Stimulated activated naive B cell treated with anti-CD40 and anti-IgM and Interleukin-4, amounts not matched to agents 10 μg/mL and 1 μg/mL and 100 μg/mL, for 72 hours (primary cell): ENCODE data around the gene MPC1.
"Not testable (repeated sequence)": the region's sequence is repeated elsewhere in the genome, so short reads cannot be mapped to it uniquely, and the experiment has no call there.

Experiments
- ATAC-seq, 2 donors: fragments of 150-1000 bp; cut with Tn5 transposase; replicated peaks; 2 replicates each; pipeline ENCODE4 v1.10.0; 2021; ENCODE audit warnings: moderate library complexity in 1 of 2
- DNase-seq: peaks from one replicate; pipeline ENCODE4 v3.0.0; 2021
- H3K27ac Mint-ChIP-seq: one replicate; pipeline ENCODE4 v1.8.0; 2022; ENCODE audit warnings: mild to moderate bottlenecking, mixed read lengths
- H3K27me3 Mint-ChIP-seq, 2 donors: one replicate each; pipeline ENCODE4 v1.8.0; 2022; ENCODE audit warnings: mixed read lengths in 2 of 2
- H3K36me3 Mint-ChIP-seq, 2 donors: one replicate each; pipeline ENCODE4 v1.8.0; 2022; ENCODE audit warnings: mixed read lengths in 2 of 2, mild to moderate bottlenecking in 1 of 2
- H3K4me1 Mint-ChIP-seq, 2 donors: one replicate each; pipeline ENCODE4 v1.8.0; 2022; ENCODE audit warnings: mixed read lengths in 2 of 2, mild to moderate bottlenecking in 1 of 2
- H3K4me3 Mint-ChIP-seq, 2 donors: one replicate each; pipeline ENCODE4 v1.8.0; 2022; ENCODE audit warnings: mild to moderate bottlenecking in 2 of 2, mixed read lengths in 2 of 2, moderate library complexity in 1 of 2
- H3K9me3 Mint-ChIP-seq, 2 donors: one replicate each; pipeline ENCODE4 v1.8.0; 2022; ENCODE audit warnings: mixed read lengths in 2 of 2, mild to moderate bottlenecking in 1 of 2

MPC1 gene

DNA sequence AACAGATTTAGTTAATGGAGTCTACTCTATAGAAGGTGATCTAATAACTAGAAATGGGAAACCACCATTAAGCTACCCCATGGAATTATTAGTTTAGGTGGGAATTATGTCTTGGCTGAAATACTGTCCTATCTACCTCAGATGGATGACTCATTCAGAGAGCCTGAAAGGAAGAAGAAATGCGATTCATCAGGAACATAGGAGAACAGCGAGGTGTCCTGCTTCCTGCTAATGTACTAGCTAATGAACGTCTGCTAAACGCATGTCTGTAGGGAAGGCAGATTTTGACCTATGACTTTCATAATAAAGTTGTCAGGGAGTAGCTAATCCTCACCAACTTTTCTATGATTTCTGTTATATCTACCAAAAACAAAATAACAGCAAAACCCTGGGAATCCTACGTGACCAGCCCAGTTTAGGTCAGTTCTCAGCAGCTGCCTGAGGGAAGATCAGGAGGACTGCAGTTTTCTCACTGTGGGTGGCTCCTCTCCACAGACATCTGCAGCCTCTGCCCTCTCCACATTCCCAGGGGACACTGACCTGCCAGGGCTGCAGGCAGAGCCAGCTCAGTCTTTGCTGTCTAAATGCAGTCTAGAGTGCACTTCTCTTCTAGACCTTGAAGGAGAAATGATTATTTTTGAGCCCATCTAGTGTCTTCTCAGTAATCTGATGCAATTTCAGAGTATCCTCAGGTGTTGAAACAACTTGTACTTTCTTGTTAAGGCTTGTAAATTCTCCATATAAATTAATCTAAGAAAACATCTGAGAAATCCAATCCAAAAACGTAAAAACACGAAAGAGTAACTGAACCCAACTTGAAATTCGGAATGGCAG is 22.3 kb downstream of the MPC1 start:
- peaks cover 0 to 3% of the 10 kb centered on the region in 2 donors for H3K4me1 Mint-ChIP-seq

DNA sequence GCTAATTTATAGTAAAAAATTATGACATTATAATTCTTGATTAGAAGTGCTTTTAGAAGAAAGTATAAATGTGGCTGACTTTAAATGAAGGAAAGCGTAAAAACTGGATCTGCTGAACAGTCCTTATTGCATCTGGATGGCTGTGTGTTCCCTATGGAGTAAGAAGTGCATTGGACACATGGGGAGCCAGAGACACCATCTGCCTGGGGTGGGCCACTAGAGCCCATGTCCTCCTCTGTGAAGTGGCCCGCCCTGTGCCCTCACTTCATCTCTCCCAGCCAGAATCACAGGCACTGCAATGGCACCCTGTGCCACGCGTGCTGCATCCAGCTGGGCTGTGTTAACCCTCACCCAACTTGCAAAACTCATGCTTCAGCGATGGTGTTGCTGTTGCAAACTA is 27.2 kb downstream of the MPC1 start:
- peaks cover 3 to 7% of the 10 kb centered on the region in 2 donors for H3K9me3 Mint-ChIP-seq

More for the DNA sequence above, 22.3 kb downstream of the MPC1 start:
- Mint-ChIP-seq H3K4me3 (no peak overlapping the region), H3K36me3 (peaks cover 14 to 23% of the 10 kb centered on the region in 2 donors), H3K27me3 (peaks cover 3 to 5% of the 10 kb centered on the region in 2 donors), H3K9me3 (peaks cover 3% of the 10 kb centered on the region in 2 donors), H3K27ac (no peak overlapping the region)
- ATAC-seq = no peak
- DNase-seq = no peak

DNA sequence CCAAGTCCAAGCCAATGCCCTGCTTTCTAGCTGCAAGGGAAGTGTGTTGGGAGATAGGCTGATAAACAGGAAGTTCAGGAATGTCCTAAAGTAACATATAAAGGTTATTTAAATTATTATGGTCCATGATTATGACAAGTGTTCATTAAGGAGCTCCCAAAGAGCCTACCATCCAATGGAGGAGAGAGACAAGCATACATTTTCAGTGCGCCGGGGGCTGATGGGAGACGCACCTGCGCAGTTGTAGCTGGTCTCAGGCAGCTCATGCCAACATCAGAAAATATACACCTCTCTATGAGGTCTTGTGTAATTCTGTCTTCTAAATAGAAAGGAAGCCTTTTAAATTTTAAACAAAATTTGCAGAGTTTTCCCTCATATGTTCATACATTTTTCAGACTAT is 27.8 kb downstream of the MPC1 start:
- Mint-ChIP-seq H3K27me3 (peaks cover 3 to 5% of the 10 kb centered on the region in 2 donors), H3K36me3 (peaks cover 3 to 7% of the 10 kb centered on the region in 2 donors), H3K4me1 (peaks cover 9 to 11% of the 10 kb centered on the region in 2 donors), H3K9me3 (peaks cover 3 to 8% of the 10 kb centered on the region in 2 donors), H3K27ac (no peak overlapping the region), H3K4me3 (no peak overlapping the region)
- ATAC-seq = no peak
- DNase-seq = no peak

More for the DNA sequence above, 27.2 kb downstream of the MPC1 start:
- Mint-ChIP-seq H3K36me3 (peaks cover 3 to 7% of the 10 kb centered on the region in 2 donors), H3K4me1 (peaks cover 9 to 11% of the 10 kb centered on the region in 2 donors), H3K27ac (no peak overlapping the region), H3K27me3 (peaks cover 3 to 5% of the 10 kb centered on the region in 2 donors), H3K4me3 (no peak overlapping the region)
- no peak for DNase-seq
- ATAC-seq = no peak

DNA sequence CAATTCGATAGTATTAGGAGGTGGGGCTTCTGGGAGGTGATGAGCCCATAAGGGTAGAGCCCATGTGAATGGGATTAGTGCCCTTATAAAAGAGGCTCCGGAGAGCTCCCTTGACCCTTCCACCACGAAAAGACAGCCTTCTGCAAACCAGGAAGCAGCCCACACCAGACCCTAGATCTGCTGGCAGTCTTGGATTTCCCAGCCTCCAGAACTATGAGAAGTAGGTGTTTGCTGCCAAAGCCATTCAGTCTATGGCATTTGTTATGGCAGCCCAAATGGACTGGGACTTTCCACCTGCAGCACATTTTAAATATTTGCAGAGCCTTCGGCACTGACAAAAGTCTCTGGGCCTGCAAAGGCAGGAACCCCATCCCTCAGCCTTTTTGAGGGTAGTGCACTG is 28.6 kb downstream of the MPC1 start:
- H3K27ac Mint-ChIP-seq = no peak overlapping the region
- H3K4me3 Mint-ChIP-seq = no peak overlapping the region
- H3K27me3 Mint-ChIP-seq = peaks cover 3 to 5% of the 10 kb centered on the region in 2 donors
- ATAC-seq = no peak
- H3K4me1 Mint-ChIP-seq = peaks cover 9 to 11% of the 10 kb centered on the region in 2 donors
- peaks cover 7 to 8% of the 10 kb centered on the region in 2 donors for H3K9me3 Mint-ChIP-seq
- peaks cover 3 to 7% of the 10 kb centered on the region in 2 donors for H3K36me3 Mint-ChIP-seq
- no peak for DNase-seq

DNA sequence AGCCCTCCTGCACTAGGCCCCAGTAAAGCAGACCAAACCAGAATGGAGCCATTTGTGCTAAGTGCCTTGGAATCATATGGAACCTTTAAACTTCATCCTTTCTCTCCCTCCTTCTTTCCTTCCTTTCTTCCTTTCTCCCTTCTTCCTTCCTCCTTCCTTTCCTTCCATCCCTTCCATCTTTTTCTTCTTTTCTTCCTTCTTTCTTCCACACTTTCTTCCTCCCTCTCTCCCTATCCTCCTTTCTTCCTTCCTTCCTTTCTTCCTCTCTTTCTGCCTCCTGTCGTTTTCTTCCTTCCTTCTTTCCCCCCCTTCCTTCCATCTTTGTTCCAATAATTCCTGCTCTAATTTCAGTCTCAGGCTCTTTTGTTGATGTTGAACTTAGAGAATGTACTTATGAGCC is 29.2 kb downstream of the MPC1 start:
- H3K9me3 Mint-ChIP-seq = peaks cover 6 to 8% of the 10 kb centered on the region in 2 donors
- ATAC-seq (no peak), DNase-seq (no peak)
- H3K4me3 Mint-ChIP-seq = no peak overlapping the region
- peaks cover 8 to 11% of the 10 kb centered on the region in 2 donors for H3K4me1 Mint-ChIP-seq
- H3K27me3 Mint-ChIP-seq = peaks cover 2 to 3% of the 10 kb centered on the region in 2 donors
- peaks cover 3 to 6% of the 10 kb centered on the region in 2 donors for H3K36me3 Mint-ChIP-seq
- no peak overlapping the region for H3K27ac Mint-ChIP-seq

DNA sequence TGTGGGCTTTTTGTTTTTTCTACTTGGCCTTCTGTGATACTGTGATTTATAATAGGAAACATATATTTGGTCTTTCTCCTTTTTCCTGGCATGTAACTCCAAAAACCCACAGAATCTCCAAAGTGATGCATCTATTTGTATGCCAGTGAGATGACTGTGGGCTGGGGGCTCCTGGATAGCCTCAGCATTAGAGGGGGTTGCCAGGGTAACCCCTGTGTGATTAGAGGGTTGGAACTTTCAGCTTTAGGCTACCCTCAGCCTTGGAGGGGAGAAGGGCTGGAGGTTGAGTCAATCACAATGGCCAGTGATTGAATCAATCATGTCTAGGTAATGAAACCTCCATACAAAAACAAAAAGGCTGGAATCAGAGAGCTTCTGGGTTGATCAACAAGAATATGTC is 29.8 kb downstream of the MPC1 start:
- H3K9me3 Mint-ChIP-seq = peaks cover 3 to 5% of the 10 kb centered on the region in 2 donors
- ATAC-seq (no peak), DNase-seq (no peak)
- peaks cover 3 to 4% of the 10 kb centered on the region in 2 donors for H3K36me3 Mint-ChIP-seq
- H3K4me3 Mint-ChIP-seq = no peak overlapping the region
- peaks cover 6 to 11% of the 10 kb centered on the region in 2 donors for H3K4me1 Mint-ChIP-seq
- H3K27me3 Mint-ChIP-seq = no peaks in the 10 kb centered on the region
- no peak overlapping the region for H3K27ac Mint-ChIP-seq

DNA sequence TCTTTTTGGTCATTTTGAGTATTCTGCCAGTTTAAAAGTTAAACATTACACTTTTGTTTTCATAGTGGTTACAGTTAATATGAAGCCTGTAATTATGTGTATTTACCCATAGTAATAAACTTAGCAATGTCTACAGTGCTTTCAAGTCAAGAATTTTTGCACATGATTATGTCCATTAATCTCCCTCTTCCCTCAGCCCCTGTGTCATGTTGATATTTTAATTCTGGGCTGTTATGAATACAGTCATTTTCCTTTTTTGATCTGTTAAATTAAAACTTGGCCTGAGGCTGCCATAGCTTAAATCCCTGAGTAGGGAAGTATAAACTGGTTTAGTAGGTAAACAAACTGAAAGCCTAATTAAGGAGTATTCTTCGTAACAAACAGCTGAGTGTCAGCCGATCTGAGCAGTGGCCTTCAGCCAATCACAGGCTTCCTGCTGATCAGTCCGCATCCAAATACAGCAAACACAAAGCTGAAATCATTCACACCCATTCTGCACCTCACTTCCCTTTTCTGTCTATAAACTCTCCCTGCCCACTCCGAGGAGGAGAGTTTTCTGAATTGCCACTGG is 30.9 kb downstream of the MPC1 start:
- H3K27ac Mint-ChIP-seq = peak overlapping the region; percentile 88
- DNase-seq (peak; percentile 37), ATAC-seq (peak; percentile 100)
- peaks cover 3 to 4% of the 10 kb centered on the region in 2 donors for H3K36me3 Mint-ChIP-seq
- no peaks in the 10 kb centered on the region for H3K27me3 Mint-ChIP-seq
- H3K4me3 Mint-ChIP-seq = peak overlapping the region; percentile 74 to 77
- H3K9me3 Mint-ChIP-seq = peaks cover 3 to 5% of the 10 kb centered on the region in 2 donors
- peaks cover 7 to 21% of the 10 kb centered on the region in 2 donors for H3K4me1 Mint-ChIP-seq

DNA sequence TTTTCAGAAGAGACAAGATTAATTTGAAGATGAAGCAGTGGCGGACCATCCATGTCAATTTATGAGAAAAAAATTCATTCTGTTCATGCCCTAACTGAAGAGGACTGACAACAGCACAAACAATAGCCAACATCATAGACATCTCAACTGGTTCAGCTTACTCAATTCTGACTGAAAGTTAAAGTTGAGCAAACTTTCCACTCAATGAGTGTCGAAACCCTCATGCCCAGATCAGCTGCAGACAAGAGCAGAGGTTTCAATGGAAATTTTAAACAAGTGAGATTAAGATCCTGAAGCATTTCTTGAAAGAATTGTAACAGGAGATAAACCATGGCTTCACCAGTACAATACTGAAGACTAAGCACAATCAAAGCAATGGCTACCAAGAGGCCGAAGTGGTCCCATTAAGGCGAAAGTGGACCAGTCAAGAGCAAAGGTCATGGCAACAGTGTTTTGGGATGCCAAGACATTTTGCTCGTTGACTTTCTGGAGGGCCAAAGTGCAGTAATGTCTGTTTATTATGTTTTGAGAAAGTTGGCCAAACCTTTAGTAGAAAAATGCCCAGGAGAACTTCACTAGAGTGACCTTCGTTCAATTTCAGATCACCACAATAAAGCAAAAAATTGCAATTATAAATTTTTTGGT is 34.3 kb downstream of the MPC1 start:
- Mint-ChIP-seq H3K27ac (peak overlapping the region; percentile 21), H3K4me3 (no peak overlapping the region)
- no peak for ATAC-seq

DNA sequence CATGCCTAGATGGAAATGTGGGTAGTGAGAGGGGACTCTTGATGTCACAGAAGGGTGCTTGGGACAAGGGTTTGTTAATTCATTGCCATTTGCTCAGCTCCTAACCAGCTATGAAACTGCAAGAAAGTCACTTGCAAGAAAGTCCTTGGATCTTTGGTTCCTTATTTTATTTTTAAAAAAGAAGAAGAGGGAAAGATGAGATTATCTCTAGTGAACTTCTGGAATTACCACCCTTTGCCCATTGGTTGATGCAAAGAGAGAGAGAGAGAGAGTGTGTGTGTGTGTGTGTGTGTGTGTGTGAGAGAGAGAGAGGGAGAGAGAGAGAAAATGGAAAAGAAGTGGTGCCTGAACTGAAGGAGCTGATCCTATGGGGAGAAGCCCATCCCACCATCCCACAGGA is 35.8 kb downstream of the MPC1 start:
- H3K4me1 Mint-ChIP-seq = peaks cover 7 to 15% of the 10 kb centered on the region in 2 donors
- ATAC-seq = no peak
- H3K27ac Mint-ChIP-seq = no peak overlapping the region
- peaks cover 3 to 5% of the 10 kb centered on the region in 2 donors for H3K9me3 Mint-ChIP-seq
- H3K36me3 Mint-ChIP-seq = peaks cover 3 to 5% of the 10 kb centered on the region in 2 donors
- no peak for DNase-seq
- H3K4me3 Mint-ChIP-seq = no peak overlapping the region
- H3K27me3 Mint-ChIP-seq = no peaks in the 10 kb centered on the region

More for the DNA sequence above, 34.3 kb downstream of the MPC1 start:
- H3K4me1 Mint-ChIP-seq = peaks cover 7 to 22% of the 10 kb centered on the region in 2 donors
- DNase-seq = no peak
- no peaks in the 10 kb centered on the region for H3K27me3 Mint-ChIP-seq
- H3K9me3 Mint-ChIP-seq = peaks cover 3 to 5% of the 10 kb centered on the region in 2 donors
- H3K36me3 Mint-ChIP-seq = peaks cover 3 to 4% of the 10 kb centered on the region in 2 donors

DNA sequence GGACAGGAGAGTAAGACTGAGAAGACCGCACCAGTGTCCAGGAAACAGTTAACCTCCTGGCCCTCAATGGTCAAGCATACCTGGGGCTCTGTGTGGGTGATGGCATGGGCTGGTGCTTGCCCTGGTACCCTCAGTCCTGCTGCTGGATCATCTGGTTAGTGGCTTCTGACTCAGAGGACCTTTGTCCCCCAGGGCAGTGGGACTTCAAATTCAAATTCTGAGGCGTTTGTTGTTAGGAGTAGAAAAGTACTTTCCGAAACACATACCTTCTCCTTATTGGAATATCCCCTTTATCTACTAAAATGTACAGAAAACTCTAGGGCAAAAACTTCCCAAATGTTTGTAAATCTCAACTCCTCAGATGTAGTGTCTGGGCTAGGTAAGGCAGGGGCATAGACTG is 36.3 kb downstream of the MPC1 start:
- no peak overlapping the region for H3K27ac Mint-ChIP-seq
- peaks cover 1 to 4% of the 10 kb centered on the region in 2 donors for H3K36me3 Mint-ChIP-seq

DNA sequence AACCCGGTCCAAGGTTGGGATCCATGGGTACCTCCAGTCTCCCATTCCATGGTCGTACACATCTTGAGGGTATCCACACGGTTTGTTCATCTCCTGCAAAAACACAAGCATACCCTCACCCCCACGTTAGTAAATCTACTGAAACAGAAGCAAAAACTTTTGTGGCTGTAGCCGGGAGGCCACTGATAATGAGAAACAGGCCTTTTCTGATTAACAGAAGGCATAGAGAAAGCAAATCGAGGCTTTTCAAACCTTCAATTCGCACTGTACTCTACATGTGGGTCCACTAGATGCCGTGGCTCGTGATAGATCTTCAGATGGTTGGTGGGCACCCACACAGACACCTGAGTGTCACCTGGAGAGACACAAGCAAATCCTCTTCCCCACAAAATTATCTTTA is 37.1 kb downstream of the MPC1 start:
- H3K27me3 Mint-ChIP-seq, H3K9me3 Mint-ChIP-seq, H3K4me3 Mint-ChIP-seq, H3K27ac Mint-ChIP-seq, ATAC-seq, DNase-seq, H3K36me3 Mint-ChIP-seq: not testable (repeated sequence)
- peaks cover 3 to 10% of the 10 kb centered on the region in 2 donors for H3K4me1 Mint-ChIP-seq

More for the DNA sequence above, 36.3 kb downstream of the MPC1 start:
- Mint-ChIP-seq H3K27me3 (no peaks in the 10 kb centered on the region), H3K4me3 (no peak overlapping the region), H3K4me1 (peaks cover 3 to 10% of the 10 kb centered on the region in 2 donors), H3K9me3 (peaks cover 3% of the 10 kb centered on the region in 2 donors)
- ATAC-seq (no peak), DNase-seq (no peak)

DNA sequence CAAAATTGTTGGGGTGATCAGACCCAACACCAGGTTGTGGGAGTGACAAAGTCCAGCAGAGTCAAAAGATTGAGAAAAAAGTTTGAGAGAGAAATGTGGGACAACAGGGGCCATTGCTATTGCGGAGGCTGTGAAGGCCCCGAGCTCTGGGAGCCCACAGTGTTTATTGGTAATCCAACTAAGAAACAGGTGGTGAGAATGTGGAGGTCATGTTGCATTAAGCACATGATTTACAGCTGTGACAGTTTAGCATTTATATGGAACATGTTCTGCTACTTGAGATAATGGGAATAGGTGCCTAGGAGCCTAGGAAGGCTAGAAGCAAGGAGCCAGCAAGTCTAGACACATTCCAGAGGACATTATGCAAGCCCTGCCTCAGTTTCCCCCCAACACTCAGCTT is 37.8 kb downstream of the MPC1 start:
- not testable (repeated sequence) for H3K4me3 Mint-ChIP-seq, H3K27ac Mint-ChIP-seq

DNA sequence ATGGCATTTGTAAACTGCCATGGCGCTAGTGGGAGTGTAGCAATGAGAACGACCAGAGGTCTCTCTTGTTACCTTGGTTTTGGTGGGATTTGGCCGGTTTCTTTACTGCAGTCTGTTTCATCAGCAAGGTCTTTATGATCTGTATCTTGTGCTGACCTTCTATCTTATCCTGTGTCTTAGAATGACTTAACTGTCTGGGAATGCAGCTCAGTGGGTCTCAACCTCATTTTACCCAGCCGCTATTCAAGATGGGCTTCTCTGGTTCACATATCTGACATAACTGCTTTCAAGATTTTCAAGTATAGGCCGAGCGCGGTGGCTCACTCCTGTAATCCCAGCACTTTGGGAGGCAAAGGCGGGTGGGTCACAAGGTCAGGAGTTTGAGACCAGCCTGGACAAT is 38.5 kb downstream of the MPC1 start:
- Mint-ChIP-seq H3K27me3 (no peaks in the 10 kb centered on the region), H3K4me1 (peaks cover 3 to 10% of the 10 kb centered on the region in 2 donors), H3K9me3 (no peaks in the 10 kb centered on the region), H3K27ac (no peak overlapping the region), H3K36me3 (peaks cover 1 to 4% of the 10 kb centered on the region in 2 donors), H3K4me3 (no peak overlapping the region)
- DNase-seq (no peak), ATAC-seq (no peak)

More for the DNA sequence above, 37.8 kb downstream of the MPC1 start:
- not testable (repeated sequence) for ATAC-seq, H3K36me3 Mint-ChIP-seq, H3K27me3 Mint-ChIP-seq, DNase-seq, H3K9me3 Mint-ChIP-seq
- peaks cover 3 to 10% of the 10 kb centered on the region in 2 donors for H3K4me1 Mint-ChIP-seq

DNA sequence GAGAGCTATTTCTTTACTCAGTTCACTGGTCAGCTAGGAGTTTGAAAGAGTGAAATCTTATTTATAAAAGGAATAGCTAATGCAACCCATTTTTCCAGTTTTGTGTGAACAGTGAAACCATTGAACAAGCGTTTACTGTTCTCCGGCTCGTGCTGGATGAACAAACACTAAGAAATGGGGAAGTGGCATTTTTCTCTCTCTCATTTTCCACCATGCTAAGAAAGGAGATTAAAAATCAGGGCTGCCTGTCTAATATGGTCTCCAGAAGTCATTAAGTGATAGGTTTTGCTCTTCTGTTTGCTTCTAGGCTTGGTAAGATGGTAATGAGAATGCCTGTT is 39.6 kb downstream of the MPC1 start:
- peaks cover 4 to 5% of the 10 kb centered on the region in 2 donors for H3K36me3 Mint-ChIP-seq

More for the DNA sequence above, 39.6 kb downstream of the MPC1 start:
- Mint-ChIP-seq H3K27ac (peak overlapping the region; percentile 98), H3K4me1 (peaks cover 6 to 10% of the 10 kb centered on the region in 2 donors), H3K9me3 (no peaks in the 10 kb centered on the region), H3K27me3 (no peaks in the 10 kb centered on the region), H3K4me3 (peak overlapping the region; percentile 86 to 87)
- DNase-seq (no peak), ATAC-seq (peak; percentile 54 to 62)
